Measurements from ENCODE around the gene WDR33. TPM values are rescaled to one million over a fixed set of nuclear protein-coding genes. Genes with fewer than 3 reads are reported as not detected.
A peak's percentile ranks its signal among the peaks of the same experiment; 100 is the strongest.

WDR33 gene
- 10 to 100 TPM; 35.2 to 48.0 (median 36.6) TPM for total RNA-seq

DNA sequence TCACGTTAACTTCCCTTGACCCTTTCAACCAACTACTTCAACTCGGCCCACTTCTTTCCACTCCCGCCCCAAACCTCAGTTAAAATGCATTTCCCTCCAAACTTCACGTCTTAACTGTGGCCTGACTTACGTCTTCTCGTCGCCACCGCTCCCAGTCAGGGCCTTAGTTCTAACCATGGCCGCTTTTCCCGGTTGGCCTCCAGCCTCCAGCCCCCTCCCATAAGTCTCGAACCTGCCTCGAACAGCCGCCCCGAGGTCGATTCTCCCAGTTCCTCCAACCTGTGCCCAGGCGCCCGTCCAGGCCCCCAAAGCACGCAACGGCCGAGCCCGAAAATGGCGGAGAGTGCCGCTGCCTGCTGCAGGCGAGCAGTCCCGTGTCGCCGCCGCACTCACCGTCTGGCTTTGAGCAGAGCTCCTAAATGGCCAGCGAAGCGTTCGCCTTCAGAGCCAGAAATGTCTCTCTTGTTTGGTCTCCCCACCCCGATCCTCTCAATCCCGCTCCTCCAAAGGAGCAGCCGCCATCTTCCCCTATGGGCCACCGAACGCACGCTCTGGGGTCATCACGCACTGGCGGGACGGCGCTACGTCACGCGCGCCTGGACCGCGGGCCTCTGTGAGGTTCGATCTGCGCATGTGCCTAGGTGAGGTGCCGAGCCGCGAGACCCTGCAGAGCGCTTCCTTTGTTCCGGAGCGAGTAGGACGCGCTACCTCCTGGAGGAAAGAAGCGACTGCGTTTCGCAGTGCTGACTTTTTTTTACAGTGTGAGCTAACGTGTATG, at the start of gene WDR33:
Gene WDR33 (minus strand): TSS at position 553 of the 778 bp plus-strand sequence. CDS start 40,190 bp downstream, outside the sequence.
- peaks cover 6 to 41% (median 27%) of the 10 kb centered on the region in 4 donors for H3K4me1 ChIP-seq
- no peaks in the 10 kb centered on the region for H3K27me3 ChIP-seq
- peak within 1 kb of the TSS; percentile 67 to 97 (median 92) for H3K4me3 ChIP-seq
- WGBS, 2 donors (ENCODE audit: low coverage in 1 of 2) = 0% methylated on average over 1 to 60 of the region's 62 CpGs
- in situ Hi-C loops (cut with MboI; ENCODE audit: low pct_ligation_motif_present in 1 of 4, low pct_unique_long_range_greater_than_20kb in 1 of 4, low sequenced_read_pairs in 3 of 4) = no loop called here
- H3K27ac ChIP-seq = peak within 1 kb of the TSS; percentile 90 to 99 (median 96)
- TF ChIP-seq, protein P1, sequence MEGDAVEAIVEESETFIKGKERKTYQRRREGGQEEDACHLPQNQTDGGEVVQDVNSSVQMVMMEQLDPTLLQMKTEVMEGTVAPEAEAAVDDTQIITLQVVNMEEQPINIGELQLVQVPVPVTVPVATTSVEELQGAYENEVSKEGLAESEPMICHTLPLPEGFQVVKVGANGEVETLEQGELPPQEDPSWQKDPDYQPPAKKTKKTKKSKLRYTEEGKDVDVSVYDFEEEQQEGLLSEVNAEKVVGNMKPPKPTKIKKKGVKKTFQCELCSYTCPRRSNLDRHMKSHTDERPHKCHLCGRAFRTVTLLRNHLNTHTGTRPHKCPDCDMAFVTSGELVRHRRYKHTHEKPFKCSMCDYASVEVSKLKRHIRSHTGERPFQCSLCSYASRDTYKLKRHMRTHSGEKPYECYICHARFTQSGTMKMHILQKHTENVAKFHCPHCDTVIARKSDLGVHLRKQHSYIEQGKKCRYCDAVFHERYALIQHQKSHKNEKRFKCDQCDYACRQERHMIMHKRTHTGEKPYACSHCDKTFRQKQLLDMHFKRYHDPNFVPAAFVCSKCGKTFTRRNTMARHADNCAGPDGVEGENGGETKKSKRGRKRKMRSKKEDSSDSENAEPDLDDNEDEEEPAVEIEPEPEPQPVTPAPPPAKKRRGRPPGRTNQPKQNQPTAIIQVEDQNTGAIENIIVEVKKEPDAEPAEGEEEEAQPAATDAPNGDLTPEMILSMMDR (IDR thresholded peaks at IDR 0.05) = peak in 3 of 5 experiments; percentile 12 to 34 (median 29)
- TF ChIP-seq POLR2A (IDR thresholded peaks at IDR 0.05) (peak; percentile 83), EP300 (IDR thresholded peaks at IDR 0.05; ENCODE audit: low read depth) (no peak), POLR2AphosphoS5 (IDR thresholded peaks at IDR 0.05) (peak; percentile 90 to 91 (median 91))
- H3K36me3 ChIP-seq = no peaks in the 10 kb centered on the region
- peak; percentile 96 for DNase-seq
- H3K9me3 ChIP-seq = no peaks in the 10 kb centered on the region
- intact Hi-C loops (cut with DNase I; ENCODE audit: low total_unique reads) = no loop called here

GRCh38 chr2:127860130-127860529, 49.2 kb upstream of the WDR33 start:
- no peak for DNase-seq
- TF ChIP-seq EP300 (IDR thresholded peaks at IDR 0.05; ENCODE audit: low read depth) (no peak), POLR2A (IDR thresholded peaks at IDR 0.05) (no peak), POLR2AphosphoS5 (IDR thresholded peaks at IDR 0.05) (no peak)
- TF ChIP-seq, protein P1 (IDR thresholded peaks at IDR 0.05) = no peak
- H3K27me3 ChIP-seq = no peaks in the 10 kb centered on the region
- no peak overlapping the region for H3K4me3 ChIP-seq
- in situ Hi-C loops (cut with MboI; ENCODE audit: low pct_ligation_motif_present in 1 of 4, low pct_unique_long_range_greater_than_20kb in 1 of 4, low sequenced_read_pairs in 3 of 4) (loop anchor here in 1 of 4 donors (10.0 kb wide), 1 partner anchor 155 kb away; no protein-coding TSS in a partner anchor), intact Hi-C loops (cut with DNase I; ENCODE audit: low total_unique reads) (no loop called here)
- peaks cover 6 to 27% (median 22%) of the 10 kb centered on the region in 4 donors for H3K4me1 ChIP-seq
- H3K36me3 ChIP-seq = peaks cover 0 to 16% (median 8%) of the 10 kb centered on the region in 4 donors
- no peaks in the 10 kb centered on the region for H3K9me3 ChIP-seq
- 52 to 60% methylated on average over 2 to 5 of the region's 5 CpGs for WGBS, 2 donors (ENCODE audit: low coverage in 1 of 2)
- no peak overlapping the region for H3K27ac ChIP-seq

DNA sequence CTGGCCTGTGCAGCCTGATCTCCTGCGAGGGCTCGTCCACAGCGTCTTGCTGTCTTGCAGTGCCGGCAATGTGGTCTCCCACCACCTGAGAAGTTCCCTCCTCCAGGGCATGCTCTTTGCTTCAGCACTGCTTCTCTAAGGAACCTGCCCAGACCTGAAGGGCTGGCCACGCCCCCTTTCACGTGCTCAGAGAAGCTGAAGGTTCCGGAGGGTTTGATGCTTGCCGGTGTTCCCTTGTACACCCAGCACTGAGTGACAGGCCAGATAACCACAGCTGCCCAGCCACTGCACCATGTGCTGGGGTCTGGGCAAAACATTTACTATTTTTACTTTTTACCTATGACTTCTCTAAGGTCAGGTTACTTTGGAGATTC, 48.7 kb upstream of the WDR33 start:
- Histone ChIP-seq H3K27me3 (no peaks in the 10 kb centered on the region), H3K4me3 (no peak overlapping the region), H3K4me1 (peaks cover 6 to 28% (median 22%) of the 10 kb centered on the region in 4 donors), H3K9me3 (no peaks in the 10 kb centered on the region), H3K27ac (no peak overlapping the region), H3K36me3 (peaks cover 0 to 15% (median 6%) of the 10 kb centered on the region in 4 donors)
- TF ChIP-seq EP300 (IDR thresholded peaks at IDR 0.05; ENCODE audit: low read depth) = no peak
- TF ChIP-seq, protein P1 (IDR thresholded peaks at IDR 0.05) = no peak
- TF ChIP-seq POLR2A (IDR thresholded peaks at IDR 0.05) = no peak
- no peak for TF ChIP-seq POLR2AphosphoS5 (IDR thresholded peaks at IDR 0.05)
- DNase-seq = peak; percentile 83
- WGBS, 2 donors (ENCODE audit: low coverage in 1 of 2) = 13% methylated on average over 8 of the region's 8 CpGs; no CpG with 5 or more reads in 1 of the 2 donors
- intact Hi-C loops (cut with DNase I; ENCODE audit: low total_unique reads) (loop anchor here (1.0 kb wide), 1 partner anchor 30 kb away; no protein-coding TSS in a partner anchor), in situ Hi-C loops (cut with MboI; ENCODE audit: low pct_ligation_motif_present in 1 of 4, low pct_unique_long_range_greater_than_20kb in 1 of 4, low sequenced_read_pairs in 3 of 4) (loop anchor here in 1 of 4 donors (10.0 kb wide), 1 partner anchor 155 kb away; no protein-coding TSS in a partner anchor)

- WGBS, 2 donors (ENCODE audit: low coverage in 1 of 2) = 2 to 10% methylated on average over 4 to 18 of the region's 18 CpGs
- TF ChIP-seq EP300 (IDR thresholded peaks at IDR 0.05; ENCODE audit: low read depth) = no peak
- TF ChIP-seq POLR2AphosphoS5 (IDR thresholded peaks at IDR 0.05) = no peak
- TF ChIP-seq, protein P1 (IDR thresholded peaks at IDR 0.05) = no peak
- no peak for TF ChIP-seq POLR2A (IDR thresholded peaks at IDR 0.05)
- intact Hi-C loops (cut with DNase I; ENCODE audit: low total_unique reads) = no loop called here
- in situ Hi-C loops (cut with MboI; ENCODE audit: low pct_ligation_motif_present in 1 of 4, low pct_unique_long_range_greater_than_20kb in 1 of 4, low sequenced_read_pairs in 3 of 4) = no loop called here
- DNase-seq = no peak
- Histone ChIP-seq H3K9me3 (no peaks in the 10 kb centered on the region), H3K36me3 (peaks cover 0 to 7% (median 1%) of the 10 kb centered on the region in 4 donors), H3K4me1 (peaks cover 6 to 33% (median 22%) of the 10 kb centered on the region in 4 donors), H3K27me3 (no peaks in the 10 kb centered on the region), H3K27ac (peak overlapping the region; percentile 81 to 88 (median 84)), H3K4me3 (peak overlapping the region; percentile 73 to 82 (median 76))
Observed at GRCh38 chr2:127857265-127857808, 46.4 kb upstream of the WDR33 start.
